ENCODE measurements around the gene CEBPG.

DNA sequence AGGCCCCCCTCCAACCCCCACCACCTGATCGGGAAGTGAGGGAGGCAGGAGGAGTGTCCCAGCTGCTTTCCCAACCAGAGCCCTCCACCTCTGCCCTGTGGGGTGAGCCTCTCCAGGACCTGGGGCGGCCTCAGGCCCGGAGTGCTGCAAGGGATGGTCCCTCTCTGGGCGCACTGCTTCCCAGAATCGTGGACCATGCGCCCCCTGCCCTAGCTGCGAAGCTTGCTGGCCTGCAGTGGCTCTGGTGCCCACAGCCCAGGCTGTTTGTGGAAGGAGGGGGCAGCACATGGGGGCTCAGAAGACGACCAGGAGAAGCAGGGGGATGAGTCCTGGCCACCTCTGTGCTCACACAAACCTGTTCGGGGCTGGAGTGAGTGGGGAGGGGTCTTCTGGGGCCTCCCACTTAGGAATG is 33.6 kb downstream of the CEBPG start:
- TF ChIP-seq, protein P1, sequence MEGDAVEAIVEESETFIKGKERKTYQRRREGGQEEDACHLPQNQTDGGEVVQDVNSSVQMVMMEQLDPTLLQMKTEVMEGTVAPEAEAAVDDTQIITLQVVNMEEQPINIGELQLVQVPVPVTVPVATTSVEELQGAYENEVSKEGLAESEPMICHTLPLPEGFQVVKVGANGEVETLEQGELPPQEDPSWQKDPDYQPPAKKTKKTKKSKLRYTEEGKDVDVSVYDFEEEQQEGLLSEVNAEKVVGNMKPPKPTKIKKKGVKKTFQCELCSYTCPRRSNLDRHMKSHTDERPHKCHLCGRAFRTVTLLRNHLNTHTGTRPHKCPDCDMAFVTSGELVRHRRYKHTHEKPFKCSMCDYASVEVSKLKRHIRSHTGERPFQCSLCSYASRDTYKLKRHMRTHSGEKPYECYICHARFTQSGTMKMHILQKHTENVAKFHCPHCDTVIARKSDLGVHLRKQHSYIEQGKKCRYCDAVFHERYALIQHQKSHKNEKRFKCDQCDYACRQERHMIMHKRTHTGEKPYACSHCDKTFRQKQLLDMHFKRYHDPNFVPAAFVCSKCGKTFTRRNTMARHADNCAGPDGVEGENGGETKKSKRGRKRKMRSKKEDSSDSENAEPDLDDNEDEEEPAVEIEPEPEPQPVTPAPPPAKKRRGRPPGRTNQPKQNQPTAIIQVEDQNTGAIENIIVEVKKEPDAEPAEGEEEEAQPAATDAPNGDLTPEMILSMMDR (conservative IDR thresholded peaks at IDR 0.05 in 1 of 2, IDR thresholded peaks at IDR 0.05 in 1 of 2; ENCODE audit: low read depth in 1 of 2, low read length in 2 of 2) = no peak
- no peak for TF ChIP-seq EZH2 (IDR thresholded peaks at IDR 0.05; ENCODE audit: low read length, missing control alignments)

Measured in fibroblast of lung (primary cell).